GM18508 (cell line): ENCODE data around the gene NCEH1.
"Not testable (repeated sequence)": the region's sequence is repeated elsewhere in the genome, so short reads cannot be mapped to it uniquely, and the experiment has no call there.

Experiments
- ATAC-seq: cut with Tn5 transposase; IDR thresholded peaks from one replicate; pipeline ENCODE4 v1.9.1; 2021; ENCODE audit warnings: moderate number of reproducible peaks; ENCODE audit not compliant: insufficient read depth, unreplicated experiment

NCEH1 gene

GRCh38 chr3:172708921-172709773 is 1.7 kb downstream of the NCEH1 start:
- ATAC-seq, result no peak

DNA sequence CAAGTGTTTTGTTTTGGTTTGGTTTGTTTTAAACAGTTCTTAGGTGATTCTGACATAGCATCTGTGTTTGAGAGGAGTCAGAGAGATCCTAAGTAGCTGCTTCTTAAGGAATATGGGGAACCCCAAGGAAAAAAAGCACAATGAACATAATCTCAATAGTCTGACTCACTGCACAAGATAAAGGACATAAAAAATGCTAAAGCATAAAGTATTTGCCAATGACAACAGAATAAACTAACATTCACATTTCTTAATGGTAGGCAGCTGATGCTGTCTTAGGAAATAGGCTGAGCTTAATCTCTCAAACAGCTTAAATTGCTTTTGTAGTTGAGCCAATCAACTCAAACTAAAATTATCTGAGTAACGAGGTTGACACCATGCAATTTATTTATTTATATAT is 2.9 kb downstream of the NCEH1 start:
- no peak for ATAC-seq

GRCh38 chr3:172707030-172707429 is 3.8 kb downstream of the NCEH1 start:
- ATAC-seq, result no peak

DNA sequence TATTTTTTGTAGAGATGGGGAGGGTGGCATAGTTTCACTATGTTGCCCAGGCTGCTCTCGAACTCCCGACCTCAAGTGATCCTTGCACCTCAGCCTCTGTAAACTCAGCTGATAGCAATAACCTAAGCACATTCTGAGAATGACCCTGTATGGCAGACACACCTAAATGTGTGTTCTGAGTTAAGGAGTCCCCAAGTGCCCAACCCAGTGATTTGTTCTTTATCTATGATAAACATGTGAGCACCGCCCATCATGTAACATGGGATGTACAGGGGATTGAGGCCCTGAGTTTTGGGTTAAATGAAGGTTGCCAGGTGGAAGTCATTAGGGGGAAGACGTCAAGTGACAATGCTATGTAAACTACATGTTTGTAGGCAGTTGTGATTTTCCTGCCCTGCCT is 5.7 kb downstream of the NCEH1 start:
- no peak for ATAC-seq

DNA sequence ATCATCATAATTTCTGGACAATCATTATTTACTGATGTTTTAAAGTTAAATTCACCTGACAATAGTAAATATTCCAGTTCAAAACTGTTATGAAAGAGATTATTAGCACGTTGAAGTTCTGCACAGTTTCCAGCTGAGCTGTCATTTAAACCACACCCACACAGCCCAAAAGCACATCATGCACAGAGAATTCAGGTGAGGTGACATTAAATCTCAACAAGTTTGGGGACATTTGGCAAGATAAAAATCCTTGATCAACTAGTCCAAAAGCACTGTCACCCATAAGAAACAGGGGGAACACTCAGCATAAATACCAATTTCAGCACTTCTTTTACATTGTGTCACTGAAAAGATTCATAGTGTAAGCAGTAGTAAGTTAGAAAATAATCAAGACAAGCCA is 6.9 kb downstream of the NCEH1 start:
- ATAC-seq, result no peak

DNA sequence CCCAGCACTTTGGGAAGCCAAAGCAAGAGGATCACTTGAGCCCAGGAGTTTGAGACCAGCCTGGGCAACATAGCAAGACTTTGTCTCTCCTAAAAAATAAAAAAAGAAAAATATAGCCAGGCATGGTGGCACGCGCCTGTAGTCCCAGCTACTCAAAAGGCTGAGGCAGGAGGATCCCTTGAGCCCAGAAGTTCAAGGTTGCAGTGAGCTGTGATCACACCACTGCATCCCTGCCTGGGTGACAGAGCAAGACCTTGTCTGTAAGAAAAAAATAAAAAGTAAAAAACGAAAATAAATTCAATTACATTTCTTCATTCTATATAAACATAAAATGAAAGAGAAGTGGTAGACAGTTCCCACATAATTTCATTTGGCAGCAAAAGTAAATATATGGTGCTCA is 8.1 kb downstream of the NCEH1 start:
- ATAC-seq, result not testable (repeated sequence)

- ATAC-seq, result no peak
These were observed 8.6 kb downstream of the NCEH1 start for GRCh38 chr3:172702256-172702655.

- no peak for ATAC-seq
These were observed 9.1 kb downstream of the NCEH1 start for GRCh38 chr3:172701751-172702150.

- ATAC-seq, result no peak
These were observed 9.9 kb downstream of the NCEH1 start for GRCh38 chr3:172700936-172701455.

GRCh38 chr3:172700256-172700655 is 10.6 kb downstream of the NCEH1 start:
- no peak for ATAC-seq

- ATAC-seq, result no peak
These were observed 11.8 kb downstream of the NCEH1 start for GRCh38 chr3:172699031-172699430.

DNA sequence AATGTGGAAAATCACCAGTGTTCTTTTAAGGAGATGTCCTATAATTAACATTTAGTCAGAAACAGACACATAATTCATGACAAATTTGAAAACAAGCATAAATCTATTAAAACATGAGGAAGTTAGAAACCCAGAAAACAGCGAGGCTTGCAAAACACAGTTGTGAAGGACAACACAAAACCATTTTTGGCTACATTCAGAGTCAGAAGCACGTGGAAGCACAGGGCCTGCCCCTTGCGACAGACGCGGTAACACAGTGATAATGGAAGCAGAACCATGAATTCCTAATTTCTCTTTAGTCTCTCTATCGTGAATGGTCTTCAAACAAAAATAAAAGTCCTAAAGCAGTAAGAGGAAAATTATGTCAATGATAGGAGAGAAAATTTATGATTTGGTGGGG is 12.2 kb downstream of the NCEH1 start:
- ATAC-seq, result no peak

- ATAC-seq, result no peak
These were observed 13.3 kb downstream of the NCEH1 start for GRCh38 chr3:172697558-172697957.

GRCh38 chr3:172696357-172696756 is 14.5 kb downstream of the NCEH1 start:
- ATAC-seq, result no peak

DNA sequence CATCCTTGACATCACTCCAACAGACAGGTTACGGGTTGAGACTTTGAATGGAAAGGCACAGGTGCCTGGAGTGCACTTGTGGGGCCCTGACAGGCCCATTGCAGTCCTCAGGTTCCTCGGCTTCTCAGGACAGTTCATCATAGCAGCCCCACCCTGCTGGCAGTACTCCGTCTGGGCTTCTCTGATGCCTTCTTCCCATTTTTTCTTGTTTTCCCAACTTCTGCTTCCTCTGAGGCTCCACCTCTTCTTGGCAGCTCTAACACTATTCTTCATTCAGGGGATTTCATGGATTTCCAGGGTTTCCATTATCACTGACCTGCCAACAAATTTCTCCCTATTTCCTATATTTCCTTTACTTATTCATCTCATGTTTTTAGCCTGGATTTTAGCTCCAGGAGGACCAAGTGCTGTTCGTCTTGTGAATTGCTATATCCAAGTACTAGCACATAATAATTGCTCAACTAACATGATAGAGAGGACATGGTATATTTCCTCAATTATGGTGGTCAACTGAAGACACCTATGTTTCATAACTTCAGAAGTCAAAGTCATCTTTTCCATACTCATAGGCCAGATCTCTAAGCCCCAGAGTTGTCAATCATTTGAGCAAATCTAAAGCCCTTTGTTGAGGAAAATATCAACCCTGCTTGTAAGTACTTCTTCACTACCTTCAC is 16.2 kb downstream of the NCEH1 start:
- no peak for ATAC-seq

DNA sequence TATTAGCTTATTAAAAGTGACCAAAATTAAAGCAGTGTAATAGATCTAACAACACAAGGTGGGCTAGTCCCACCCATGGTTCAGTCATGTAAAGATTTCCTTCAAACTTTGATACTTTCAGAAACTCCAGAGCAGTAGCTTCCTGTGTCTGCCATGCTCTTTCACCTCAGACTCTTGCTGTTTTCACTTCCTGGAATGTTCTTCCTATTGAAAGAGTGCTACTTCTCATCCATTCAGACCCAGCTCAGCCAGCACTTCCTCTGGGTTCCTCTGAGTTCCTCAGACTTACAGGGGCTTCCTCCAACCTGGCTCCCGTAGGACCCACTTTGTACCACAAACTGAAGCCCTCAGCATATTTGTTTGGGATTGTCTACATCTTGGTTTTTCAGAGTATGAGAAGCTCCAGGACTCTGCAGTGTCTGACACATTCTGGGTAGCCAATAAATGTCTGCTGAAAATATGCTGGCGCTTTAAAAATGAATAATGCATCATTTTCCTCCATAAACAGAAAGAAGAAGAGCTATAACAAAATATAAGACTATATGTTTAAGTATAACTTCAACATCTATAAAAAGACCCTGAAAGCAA is 18.0 kb downstream of the NCEH1 start:
- peak; percentile 46 for ATAC-seq

DNA sequence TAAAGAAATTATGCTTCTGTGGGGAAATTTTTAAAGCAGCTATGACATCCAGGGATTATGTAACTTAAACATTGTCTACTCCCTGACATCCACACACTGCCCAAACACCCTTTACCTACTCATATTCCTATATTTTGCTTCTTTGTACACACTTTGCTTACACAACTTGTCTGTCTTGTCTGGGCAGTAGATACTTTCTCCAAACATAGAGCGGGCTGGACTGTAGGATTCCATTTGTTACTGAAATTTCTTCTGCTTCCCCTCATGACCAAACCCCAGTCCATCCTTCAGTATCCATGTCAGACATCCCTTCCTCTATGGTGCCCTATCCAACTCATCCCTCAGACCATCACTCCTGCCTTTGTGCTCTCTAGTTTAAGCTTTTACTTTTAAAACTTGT is 19.9 kb downstream of the NCEH1 start:
- ATAC-seq, result no peak

GRCh38 chr3:172688588-172688987 is 22.3 kb downstream of the NCEH1 start:
- no peak for ATAC-seq

DNA sequence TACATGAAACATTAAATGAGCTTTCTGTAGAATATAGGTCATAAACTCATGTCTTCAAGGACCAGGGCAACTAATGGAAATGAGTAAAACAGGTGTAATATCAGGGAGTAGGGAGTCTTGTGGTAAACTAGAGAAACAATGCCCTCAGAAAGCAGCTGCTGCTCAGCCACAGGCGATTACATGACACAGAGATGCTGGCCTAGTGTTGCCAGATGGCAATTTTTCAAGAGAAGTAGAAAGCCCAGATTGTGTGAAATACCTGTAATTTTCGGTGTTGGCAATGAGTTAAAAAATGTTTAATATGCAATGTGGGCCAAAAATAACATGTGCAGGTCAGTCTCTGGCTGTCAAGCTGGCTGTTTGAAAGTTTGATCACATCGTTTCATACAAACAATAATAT is 23.4 kb downstream of the NCEH1 start:
- ATAC-seq, result no peak

GRCh38 chr3:172685331-172686214 is 25.3 kb downstream of the NCEH1 start:
- no peak for ATAC-seq
